WTC11 (cell line): ENCODE data around the gene WDR46. TPM values are rescaled to one million over a fixed set of nuclear protein-coding genes. Genes with fewer than 3 reads are reported as not detected.

Experiments used
- ATAC-seq: fragments of 200-7000 bp; cut with Tn5 transposase; 2 replicates; pipeline ENCODE4 v1.10.0; 2021; ENCODE audit warnings: mild to moderate bottlenecking, moderate library complexity
- CTCF ChIA-PET: fragments of 300-600 bp; sonication (Branson Sonifier 250); formaldehyde crosslinking; loops from one replicate; lab custom pipeline; 2021; ENCODE audit warnings: antibody characterized with exemption; lab: Charles Lee
- POLR2A ChIA-PET: fragments of 350-600 bp; sonication (Branson Sonifier 250); formaldehyde crosslinking; loops from one replicate; lab custom pipeline; 2021; ENCODE audit warnings: antibody characterized with exemption; lab: Charles Lee
- DNase-seq: peaks from one replicate; pipeline ENCODE4 v3.0.0; 2021; ENCODE audit warnings: low spot score
- H3K27ac Mint-ChIP-seq: 2 replicates; pipeline ENCODE4 v1.8.0; 2021; ENCODE audit warnings: mixed read lengths
- H3K27me3 Mint-ChIP-seq: 2 replicates; pipeline ENCODE4 v1.8.0; 2021; ENCODE audit warnings: low read depth, mild to moderate bottlenecking, moderate library complexity, mixed read lengths
- H3K36me3 Mint-ChIP-seq: 2 replicates; pipeline ENCODE4 v1.8.0; 2021; ENCODE audit warnings: mixed read lengths
- H3K4me1 Mint-ChIP-seq: 2 replicates; pipeline ENCODE4 v1.8.0; 2022; ENCODE audit warnings: mixed read lengths
- H3K4me3 Mint-ChIP-seq: 2 replicates; pipeline ENCODE4 v1.8.0; 2021; ENCODE audit warnings: mild to moderate bottlenecking, moderate library complexity, mixed read lengths
- H3K9me3 Mint-ChIP-seq: 2 replicates; pipeline ENCODE4 v1.8.0; 2021; ENCODE audit warnings: mixed read lengths
- CREB1 ChIP-seq: sonication (generic); formaldehyde crosslinking; IDR thresholded peaks from 2 replicates; pipeline ENCODE4 v1.8.0; 2023; ENCODE audit warnings: mild to moderate bottlenecking, missing genetic modification reagents
- ESRRA ChIP-seq: sonication (generic); formaldehyde crosslinking; IDR thresholded peaks from 2 replicates; pipeline ENCODE4 v1.8.1; 2022; ENCODE audit warnings: mild to moderate bottlenecking, missing genetic modification reagents, borderline replicate concordance
- ETV6 ChIP-seq: sonication (generic); formaldehyde crosslinking; IDR thresholded peaks from 2 replicates; pipeline ENCODE4 v1.8.1; 2022; ENCODE audit warnings: mild to moderate bottlenecking, missing genetic modification reagents
- FOXP1 ChIP-seq: sonication (generic); formaldehyde crosslinking; IDR thresholded peaks from 2 replicates; pipeline ENCODE4 v1.8.0; 2022; ENCODE audit warnings: missing genetic modification reagents, mild to moderate bottlenecking, moderate library complexity, borderline replicate concordance
- JUN ChIP-seq: sonication (generic); formaldehyde crosslinking; IDR thresholded peaks from 2 replicates; pipeline ENCODE4 v1.8.0; 2023; ENCODE audit warnings: mild to moderate bottlenecking, missing genetic modification reagents
- MYBL2 ChIP-seq: sonication (generic); formaldehyde crosslinking; IDR thresholded peaks from 2 replicates; pipeline ENCODE4 v1.8.1; 2023; ENCODE audit warnings: mild to moderate bottlenecking, moderate library complexity, missing genetic modification reagents
- RELA ChIP-seq: sonication (generic); formaldehyde crosslinking; IDR thresholded peaks from 2 replicates; pipeline ENCODE4 v1.8.1; 2022; ENCODE audit warnings: missing genetic modification reagents, mild to moderate bottlenecking, borderline replicate concordance
- RORB ChIP-seq: fragments of 250-450 bp; sonication (Bioruptor Pico); IDR thresholded peaks from 2 replicates; pipeline ENCODE4 v1.9.0; 2021; ENCODE audit warnings: mild to moderate bottlenecking
- SP1 ChIP-seq: sonication (generic); formaldehyde crosslinking; conservative IDR thresholded peaks from 2 replicates; pipeline ENCODE4 v1.8.1; 2022; ENCODE audit warnings: missing genetic modification reagents
- total RNA-seq: library from RNA; stranded (reverse); gene quantifications from 3 replicates; pipeline ENCODE4 v1.2.3, GENCODE V29; 2021
- TF ChIP-seq, protein P1 (sequence below): fragments of 250-450 bp; sonication (Bioruptor Pico); IDR thresholded peaks from 2 replicates; pipeline ENCODE4 v1.8.0; 2021; ENCODE audit warnings: mild to moderate bottlenecking
- TF ChIP-seq, protein P2 (sequence below): sonication (generic); formaldehyde crosslinking; IDR thresholded peaks from 2 replicates; pipeline ENCODE4 v1.8.0; 2023; ENCODE audit warnings: mild to moderate bottlenecking, missing genetic modification reagents
- TF ChIP-seq, protein P3 (sequence below): sonication (generic); formaldehyde crosslinking; IDR thresholded peaks from 2 replicates; pipeline ENCODE4 v1.8.1; 2022; ENCODE audit warnings: mild to moderate bottlenecking, moderate library complexity, missing genetic modification reagents
- TF ChIP-seq, protein P4 (sequence below): fragments of 200-600 bp; IDR thresholded peaks from 2 replicates; pipeline ENCODE4 v1.8.0; 2022; ENCODE audit warnings: antibody characterized with exemption
- TF ChIP-seq, protein P5 (sequence below): sonication (generic); formaldehyde crosslinking; IDR thresholded peaks from 2 replicates; pipeline ENCODE4 v1.8.0; 2022; ENCODE audit warnings: mild to moderate bottlenecking, missing genetic modification reagents
- TF ChIP-seq, protein P6 (sequence below): fragments of 250-450 bp; sonication (Bioruptor Pico); IDR thresholded peaks from 2 replicates; pipeline ENCODE4 v1.9.0; 2021; ENCODE audit warnings: moderate library complexity, mild to moderate bottlenecking, inconsistent platforms, borderline replicate concordance
- TF ChIP-seq, protein P7 (sequence below): sonication (generic); formaldehyde crosslinking; IDR thresholded peaks from 2 replicates; pipeline ENCODE4 v1.8.0; 2022; ENCODE audit warnings: mild to moderate bottlenecking, missing genetic modification reagents
- TF ChIP-seq, protein P8 (sequence below): sonication (generic); formaldehyde crosslinking; IDR thresholded peaks from 2 replicates; pipeline ENCODE4 v1.8.0; 2023; ENCODE audit warnings: missing genetic modification reagents, mild to moderate bottlenecking, borderline replicate concordance
- TF ChIP-seq, protein P9 (sequence below): sonication (generic); formaldehyde crosslinking; IDR thresholded peaks from 2 replicates; pipeline ENCODE4 v1.8.1; 2023; ENCODE audit warnings: mild to moderate bottlenecking, moderate library complexity, missing genetic modification reagents

The WDR46 gene
- total RNA-seq, 1 experiment from 2014 or later = 94.5 TPM

DNA sequence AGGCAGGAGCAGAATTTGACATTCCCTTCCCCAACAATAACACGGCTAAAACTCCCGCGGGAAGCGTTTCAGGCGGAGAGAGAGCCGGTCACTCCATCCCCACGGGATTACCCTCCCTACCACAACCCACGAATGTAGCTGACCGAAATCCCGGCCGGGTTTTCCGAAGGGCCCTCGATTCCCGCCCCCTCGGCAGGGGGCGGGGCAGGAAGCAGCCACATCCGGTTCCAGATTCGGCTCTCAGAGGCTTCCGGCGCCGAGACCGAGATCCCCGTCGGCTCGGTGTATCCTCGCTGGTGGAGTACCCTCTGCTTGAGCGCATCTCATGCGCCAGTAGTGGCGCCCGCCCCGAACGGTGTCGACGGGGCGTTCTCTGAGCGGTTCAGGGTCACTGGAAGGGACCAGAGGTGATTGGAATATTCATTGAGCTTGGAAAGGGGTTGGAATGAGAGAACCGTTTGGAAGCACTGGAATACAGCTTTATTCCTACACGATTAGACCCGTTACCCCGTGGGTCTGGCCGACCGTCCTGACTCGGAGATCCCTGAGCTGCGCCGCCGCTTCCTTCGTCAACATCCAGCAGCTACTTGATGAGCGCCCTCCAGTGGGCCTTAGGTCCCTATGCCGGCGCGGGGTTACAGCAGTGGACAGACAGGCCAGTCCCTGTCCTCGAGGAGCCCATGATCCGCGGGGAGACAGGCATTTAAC is 10.4 kb upstream of the WDR46 start:
- CTCF ChIA-PET = interaction anchor here (0.6 to 4.0 kb wide), 18 partner anchors 9 to 127 kb away, joined by 3 to 40 read pairs (median 4); partner anchors contain the start of genes B3GALT4, CUTA, PFDN6 and SYNGAP1
- POLR2A ChIA-PET = interaction anchor here (0.6 to 1.6 kb wide), 9 partner anchors 9 to 327 kb away, joined by 3 to 19 read pairs (median 4); partner anchors contain the start of genes B3GALT4, PFDN6, RPS18 and VPS52
- H3K9me3 Mint-ChIP-seq = no peaks in the 10 kb centered on the region
- peaks cover 17% of the 10 kb centered on the region for H3K4me1 Mint-ChIP-seq
- ATAC-seq = peak; percentile 54
- DNase-seq = peak; percentile 87
- H3K4me3 Mint-ChIP-seq = peak overlapping the region; percentile 99
- peaks cover 9% of the 10 kb centered on the region; the same call in 1 of the 2 replicates for H3K36me3 Mint-ChIP-seq
- H3K27ac Mint-ChIP-seq = peak overlapping the region; percentile 100
- no peaks in the 10 kb centered on the region for H3K27me3 Mint-ChIP-seq
- peak; percentile 31; the same call in 1 of the 2 replicates for TF ChIP-seq ESRRA (CRISPR knock-in tag)
- TF ChIP-seq RELA (CRISPR knock-in tag) = peak; percentile 77; the same call in 1 of the 2 replicates
- TF ChIP-seq, protein P1, sequence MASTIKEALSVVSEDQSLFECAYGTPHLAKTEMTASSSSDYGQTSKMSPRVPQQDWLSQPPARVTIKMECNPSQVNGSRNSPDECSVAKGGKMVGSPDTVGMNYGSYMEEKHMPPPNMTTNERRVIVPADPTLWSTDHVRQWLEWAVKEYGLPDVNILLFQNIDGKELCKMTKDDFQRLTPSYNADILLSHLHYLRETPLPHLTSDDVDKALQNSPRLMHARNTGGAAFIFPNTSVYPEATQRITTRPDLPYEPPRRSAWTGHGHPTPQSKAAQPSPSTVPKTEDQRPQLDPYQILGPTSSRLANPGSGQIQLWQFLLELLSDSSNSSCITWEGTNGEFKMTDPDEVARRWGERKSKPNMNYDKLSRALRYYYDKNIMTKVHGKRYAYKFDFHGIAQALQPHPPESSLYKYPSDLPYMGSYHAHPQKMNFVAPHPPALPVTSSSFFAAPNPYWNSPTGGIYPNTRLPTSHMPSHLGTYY (CRISPR knock-in tag) = no peak
- TF ChIP-seq MYBL2 (CRISPR knock-in tag) = 0 out of 2 replicates have a peak, but pooled peaks have one; percentile 52
- TF ChIP-seq ETV6 (CRISPR knock-in tag) = peak; percentile 23; the same call in 1 of the 2 replicates
- TF ChIP-seq SP1 (CRISPR knock-in tag) = peak; percentile 87
- no peak for TF ChIP-seq RORB (CRISPR knock-in tag)
- TF ChIP-seq, protein P2, sequence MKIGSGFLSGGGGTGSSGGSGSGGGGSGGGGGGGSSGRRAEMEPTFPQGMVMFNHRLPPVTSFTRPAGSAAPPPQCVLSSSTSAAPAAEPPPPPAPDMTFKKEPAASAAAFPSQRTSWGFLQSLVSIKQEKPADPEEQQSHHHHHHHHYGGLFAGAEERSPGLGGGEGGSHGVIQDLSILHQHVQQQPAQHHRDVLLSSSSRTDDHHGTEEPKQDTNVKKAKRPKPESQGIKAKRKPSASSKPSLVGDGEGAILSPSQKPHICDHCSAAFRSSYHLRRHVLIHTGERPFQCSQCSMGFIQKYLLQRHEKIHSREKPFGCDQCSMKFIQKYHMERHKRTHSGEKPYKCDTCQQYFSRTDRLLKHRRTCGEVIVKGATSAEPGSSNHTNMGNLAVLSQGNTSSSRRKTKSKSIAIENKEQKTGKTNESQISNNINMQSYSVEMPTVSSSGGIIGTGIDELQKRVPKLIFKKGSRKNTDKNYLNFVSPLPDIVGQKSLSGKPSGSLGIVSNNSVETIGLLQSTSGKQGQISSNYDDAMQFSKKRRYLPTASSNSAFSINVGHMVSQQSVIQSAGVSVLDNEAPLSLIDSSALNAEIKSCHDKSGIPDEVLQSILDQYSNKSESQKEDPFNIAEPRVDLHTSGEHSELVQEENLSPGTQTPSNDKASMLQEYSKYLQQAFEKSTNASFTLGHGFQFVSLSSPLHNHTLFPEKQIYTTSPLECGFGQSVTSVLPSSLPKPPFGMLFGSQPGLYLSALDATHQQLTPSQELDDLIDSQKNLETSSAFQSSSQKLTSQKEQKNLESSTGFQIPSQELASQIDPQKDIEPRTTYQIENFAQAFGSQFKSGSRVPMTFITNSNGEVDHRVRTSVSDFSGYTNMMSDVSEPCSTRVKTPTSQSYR (CRISPR knock-in tag) = 0 out of 2 replicates have a peak, but pooled peaks have one; percentile 9
- TF ChIP-seq, protein P3, sequence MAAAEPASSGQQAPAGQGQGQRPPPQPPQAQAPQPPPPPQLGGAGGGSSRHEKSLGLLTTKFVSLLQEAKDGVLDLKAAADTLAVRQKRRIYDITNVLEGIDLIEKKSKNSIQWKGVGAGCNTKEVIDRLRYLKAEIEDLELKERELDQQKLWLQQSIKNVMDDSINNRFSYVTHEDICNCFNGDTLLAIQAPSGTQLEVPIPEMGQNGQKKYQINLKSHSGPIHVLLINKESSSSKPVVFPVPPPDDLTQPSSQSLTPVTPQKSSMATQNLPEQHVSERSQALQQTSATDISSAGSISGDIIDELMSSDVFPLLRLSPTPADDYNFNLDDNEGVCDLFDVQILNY (CRISPR knock-in tag) = peak; percentile 39; the same call in 1 of the 2 replicates
- TF ChIP-seq, protein P4, sequence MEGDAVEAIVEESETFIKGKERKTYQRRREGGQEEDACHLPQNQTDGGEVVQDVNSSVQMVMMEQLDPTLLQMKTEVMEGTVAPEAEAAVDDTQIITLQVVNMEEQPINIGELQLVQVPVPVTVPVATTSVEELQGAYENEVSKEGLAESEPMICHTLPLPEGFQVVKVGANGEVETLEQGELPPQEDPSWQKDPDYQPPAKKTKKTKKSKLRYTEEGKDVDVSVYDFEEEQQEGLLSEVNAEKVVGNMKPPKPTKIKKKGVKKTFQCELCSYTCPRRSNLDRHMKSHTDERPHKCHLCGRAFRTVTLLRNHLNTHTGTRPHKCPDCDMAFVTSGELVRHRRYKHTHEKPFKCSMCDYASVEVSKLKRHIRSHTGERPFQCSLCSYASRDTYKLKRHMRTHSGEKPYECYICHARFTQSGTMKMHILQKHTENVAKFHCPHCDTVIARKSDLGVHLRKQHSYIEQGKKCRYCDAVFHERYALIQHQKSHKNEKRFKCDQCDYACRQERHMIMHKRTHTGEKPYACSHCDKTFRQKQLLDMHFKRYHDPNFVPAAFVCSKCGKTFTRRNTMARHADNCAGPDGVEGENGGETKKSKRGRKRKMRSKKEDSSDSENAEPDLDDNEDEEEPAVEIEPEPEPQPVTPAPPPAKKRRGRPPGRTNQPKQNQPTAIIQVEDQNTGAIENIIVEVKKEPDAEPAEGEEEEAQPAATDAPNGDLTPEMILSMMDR = peak; percentile 56
- TF ChIP-seq, protein P5, sequence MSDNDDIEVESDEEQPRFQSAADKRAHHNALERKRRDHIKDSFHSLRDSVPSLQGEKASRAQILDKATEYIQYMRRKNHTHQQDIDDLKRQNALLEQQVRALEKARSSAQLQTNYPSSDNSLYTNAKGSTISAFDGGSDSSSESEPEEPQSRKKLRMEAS (CRISPR knock-in tag) = peak; percentile 53; the same call in 1 of the 2 replicates
- TF ChIP-seq, protein P6, sequence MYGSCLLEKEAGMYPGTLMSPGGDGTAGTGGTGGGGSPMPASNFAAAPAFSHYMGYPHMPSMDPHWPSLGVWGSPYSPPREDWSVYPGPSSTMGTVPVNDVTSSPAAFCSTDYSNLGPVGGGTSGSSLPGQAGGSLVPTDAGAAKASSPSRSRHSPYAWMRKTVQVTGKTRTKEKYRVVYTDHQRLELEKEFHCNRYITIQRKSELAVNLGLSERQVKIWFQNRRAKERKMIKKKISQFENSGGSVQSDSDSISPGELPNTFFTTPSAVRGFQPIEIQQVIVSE = no peak
- TF ChIP-seq, protein P7, sequence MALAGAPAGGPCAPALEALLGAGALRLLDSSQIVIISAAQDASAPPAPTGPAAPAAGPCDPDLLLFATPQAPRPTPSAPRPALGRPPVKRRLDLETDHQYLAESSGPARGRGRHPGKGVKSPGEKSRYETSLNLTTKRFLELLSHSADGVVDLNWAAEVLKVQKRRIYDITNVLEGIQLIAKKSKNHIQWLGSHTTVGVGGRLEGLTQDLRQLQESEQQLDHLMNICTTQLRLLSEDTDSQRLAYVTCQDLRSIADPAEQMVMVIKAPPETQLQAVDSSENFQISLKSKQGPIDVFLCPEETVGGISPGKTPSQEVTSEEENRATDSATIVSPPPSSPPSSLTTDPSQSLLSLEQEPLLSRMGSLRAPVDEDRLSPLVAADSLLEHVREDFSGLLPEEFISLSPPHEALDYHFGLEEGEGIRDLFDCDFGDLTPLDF (CRISPR knock-in tag) = no peak
- TF ChIP-seq, protein P8, sequence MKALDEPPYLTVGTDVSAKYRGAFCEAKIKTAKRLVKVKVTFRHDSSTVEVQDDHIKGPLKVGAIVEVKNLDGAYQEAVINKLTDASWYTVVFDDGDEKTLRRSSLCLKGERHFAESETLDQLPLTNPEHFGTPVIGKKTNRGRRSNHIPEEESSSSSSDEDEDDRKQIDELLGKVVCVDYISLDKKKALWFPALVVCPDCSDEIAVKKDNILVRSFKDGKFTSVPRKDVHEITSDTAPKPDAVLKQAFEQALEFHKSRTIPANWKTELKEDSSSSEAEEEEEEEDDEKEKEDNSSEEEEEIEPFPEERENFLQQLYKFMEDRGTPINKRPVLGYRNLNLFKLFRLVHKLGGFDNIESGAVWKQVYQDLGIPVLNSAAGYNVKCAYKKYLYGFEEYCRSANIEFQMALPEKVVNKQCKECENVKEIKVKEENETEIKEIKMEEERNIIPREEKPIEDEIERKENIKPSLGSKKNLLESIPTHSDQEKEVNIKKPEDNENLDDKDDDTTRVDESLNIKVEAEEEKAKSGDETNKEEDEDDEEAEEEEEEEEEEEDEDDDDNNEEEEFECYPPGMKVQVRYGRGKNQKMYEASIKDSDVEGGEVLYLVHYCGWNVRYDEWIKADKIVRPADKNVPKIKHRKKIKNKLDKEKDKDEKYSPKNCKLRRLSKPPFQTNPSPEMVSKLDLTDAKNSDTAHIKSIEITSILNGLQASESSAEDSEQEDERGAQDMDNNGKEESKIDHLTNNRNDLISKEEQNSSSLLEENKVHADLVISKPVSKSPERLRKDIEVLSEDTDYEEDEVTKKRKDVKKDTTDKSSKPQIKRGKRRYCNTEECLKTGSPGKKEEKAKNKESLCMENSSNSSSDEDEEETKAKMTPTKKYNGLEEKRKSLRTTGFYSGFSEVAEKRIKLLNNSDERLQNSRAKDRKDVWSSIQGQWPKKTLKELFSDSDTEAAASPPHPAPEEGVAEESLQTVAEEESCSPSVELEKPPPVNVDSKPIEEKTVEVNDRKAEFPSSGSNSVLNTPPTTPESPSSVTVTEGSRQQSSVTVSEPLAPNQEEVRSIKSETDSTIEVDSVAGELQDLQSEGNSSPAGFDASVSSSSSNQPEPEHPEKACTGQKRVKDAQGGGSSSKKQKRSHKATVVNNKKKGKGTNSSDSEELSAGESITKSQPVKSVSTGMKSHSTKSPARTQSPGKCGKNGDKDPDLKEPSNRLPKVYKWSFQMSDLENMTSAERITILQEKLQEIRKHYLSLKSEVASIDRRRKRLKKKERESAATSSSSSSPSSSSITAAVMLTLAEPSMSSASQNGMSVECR = 0 out of 2 replicates have a peak, but pooled peaks have one; percentile 57
- TF ChIP-seq CREB1 (CRISPR knock-in tag) = peak; percentile 30; the same call in 1 of the 2 replicates
- no peak for TF ChIP-seq JUN
- peak; percentile 64; the same call in 1 of the 2 replicates for TF ChIP-seq FOXP1
- TF ChIP-seq, protein P9, sequence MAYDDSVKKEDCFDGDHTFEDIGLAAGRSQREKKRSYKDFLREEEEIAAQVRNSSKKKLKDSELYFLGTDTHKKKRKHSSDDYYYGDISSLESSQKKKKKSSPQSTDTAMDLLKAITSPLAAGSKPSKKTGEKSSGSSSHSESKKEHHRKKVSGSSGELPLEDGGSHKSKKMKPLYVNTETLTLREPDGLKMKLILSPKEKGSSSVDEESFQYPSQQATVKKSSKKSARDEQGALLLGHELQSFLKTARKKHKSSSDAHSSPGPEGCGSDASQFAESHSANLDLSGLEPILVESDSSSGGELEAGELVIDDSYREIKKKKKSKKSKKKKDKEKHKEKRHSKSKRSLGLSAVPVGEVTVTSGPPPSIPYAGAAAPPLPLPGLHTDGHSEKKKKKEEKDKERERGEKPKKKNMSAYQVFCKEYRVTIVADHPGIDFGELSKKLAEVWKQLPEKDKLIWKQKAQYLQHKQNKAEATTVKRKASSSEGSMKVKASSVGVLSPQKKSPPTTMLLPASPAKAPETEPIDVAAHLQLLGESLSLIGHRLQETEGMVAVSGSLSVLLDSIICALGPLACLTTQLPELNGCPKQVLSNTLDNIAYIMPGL = peak; percentile 82
